Fibroblast of the aortic adventitia (primary cell): ENCODE data around the gene MAP4K4. TPM values are rescaled to one million over a fixed set of nuclear protein-coding genes. Genes with fewer than 3 reads are reported as not detected.

ENCODE experiments used
- DNase-seq: peaks from one replicate; pipeline ENCODE4 v3.0.0-alpha.2; 2010; ENCODE audit warnings: low read depth
- H3K4me3 ChIP-seq: 2 replicates; pipeline ENCODE4 v1.5.1; 2011; ENCODE audit warnings: low read depth, mild to moderate bottlenecking, control low read depth, low read length, moderate library complexity
- total RNA-seq: library from RNA; depleted of rRNA; stranded (reverse); fragments of >200 nt; gene quantifications from 2 replicates; pipeline ENCODE4 v1.2.3, GENCODE V29; 2012; ENCODE audit warnings: low replicate concordance
- TF ChIP-seq, protein P1 (sequence below): IDR thresholded peaks from 2 replicates; pipeline ENCODE4 v1.5.1; 2011; ENCODE audit warnings: mild to moderate bottlenecking, low read length, control low read depth, inconsistent platforms; ENCODE audit not compliant: insufficient read depth

MAP4K4 gene
- total RNA-seq, 1 donor: 208 TPM

DNA sequence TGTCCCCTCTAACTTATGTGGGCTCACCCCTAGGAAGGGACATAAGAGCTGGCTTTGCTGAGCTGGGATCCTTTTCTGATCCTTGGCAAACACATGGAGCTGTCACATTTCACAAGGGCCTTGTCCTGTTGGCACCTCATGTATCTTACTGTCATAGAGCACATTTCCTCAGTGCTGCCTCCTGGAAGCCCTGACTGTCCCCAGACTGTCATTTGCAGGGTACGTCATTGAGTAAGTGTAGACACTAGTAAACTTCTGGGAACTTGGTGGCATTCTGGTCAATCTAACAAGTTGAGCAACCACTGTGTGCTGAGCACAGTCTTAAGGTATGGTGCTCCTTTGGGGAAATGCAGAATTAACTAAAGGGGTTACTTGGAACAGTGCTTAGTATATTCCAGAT, 199.8 kb downstream of the MAP4K4 start:
- no peak for DNase-seq
- TF ChIP-seq, protein P1, sequence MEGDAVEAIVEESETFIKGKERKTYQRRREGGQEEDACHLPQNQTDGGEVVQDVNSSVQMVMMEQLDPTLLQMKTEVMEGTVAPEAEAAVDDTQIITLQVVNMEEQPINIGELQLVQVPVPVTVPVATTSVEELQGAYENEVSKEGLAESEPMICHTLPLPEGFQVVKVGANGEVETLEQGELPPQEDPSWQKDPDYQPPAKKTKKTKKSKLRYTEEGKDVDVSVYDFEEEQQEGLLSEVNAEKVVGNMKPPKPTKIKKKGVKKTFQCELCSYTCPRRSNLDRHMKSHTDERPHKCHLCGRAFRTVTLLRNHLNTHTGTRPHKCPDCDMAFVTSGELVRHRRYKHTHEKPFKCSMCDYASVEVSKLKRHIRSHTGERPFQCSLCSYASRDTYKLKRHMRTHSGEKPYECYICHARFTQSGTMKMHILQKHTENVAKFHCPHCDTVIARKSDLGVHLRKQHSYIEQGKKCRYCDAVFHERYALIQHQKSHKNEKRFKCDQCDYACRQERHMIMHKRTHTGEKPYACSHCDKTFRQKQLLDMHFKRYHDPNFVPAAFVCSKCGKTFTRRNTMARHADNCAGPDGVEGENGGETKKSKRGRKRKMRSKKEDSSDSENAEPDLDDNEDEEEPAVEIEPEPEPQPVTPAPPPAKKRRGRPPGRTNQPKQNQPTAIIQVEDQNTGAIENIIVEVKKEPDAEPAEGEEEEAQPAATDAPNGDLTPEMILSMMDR: no peak
- no peak overlapping the region for H3K4me3 ChIP-seq

DNA sequence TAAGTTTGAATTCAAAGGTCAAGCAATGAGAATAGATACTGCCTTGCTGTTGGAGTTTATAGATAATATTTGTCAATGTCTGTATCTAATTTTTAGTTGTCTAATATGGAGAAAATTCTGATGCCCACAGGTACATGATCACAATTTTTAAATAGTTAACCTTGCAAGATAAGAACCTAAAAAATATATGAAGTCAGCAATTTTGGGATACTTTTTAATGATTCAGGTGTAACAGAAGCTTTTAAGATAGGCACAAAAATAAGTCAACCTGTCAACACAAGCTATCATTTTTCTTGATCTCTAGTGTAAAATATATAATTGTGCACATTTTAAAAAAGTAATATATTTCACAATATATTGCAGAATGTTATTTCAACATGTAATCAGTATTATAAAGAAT, 201.8 kb downstream of the MAP4K4 start:
- TF ChIP-seq, protein P1: no peak
- H3K4me3 ChIP-seq: no peak overlapping the region
- DNase-seq: no peak

DNA sequence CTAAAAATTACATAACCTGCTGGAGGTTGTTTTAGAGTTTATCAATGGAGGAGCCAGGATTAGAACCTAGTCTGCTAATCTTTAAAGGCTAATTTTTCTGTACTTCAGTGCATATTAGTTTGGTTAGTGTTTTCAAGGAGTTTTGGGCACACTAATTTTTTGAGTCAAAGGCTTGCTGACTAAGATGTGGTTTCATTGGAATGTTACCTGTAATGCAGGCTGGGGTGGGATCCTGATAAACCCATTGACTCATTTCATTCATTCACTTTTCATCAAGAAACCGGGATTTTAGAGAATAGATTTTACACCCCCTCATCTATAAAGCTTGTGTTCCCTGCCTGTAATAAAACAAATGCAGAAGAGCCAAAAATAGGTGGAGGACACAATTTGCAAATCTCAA, 202.4 kb downstream of the MAP4K4 start:
- DNase-seq: no peak
- TF ChIP-seq, protein P1: no peak
- no peak overlapping the region for H3K4me3 ChIP-seq

DNA sequence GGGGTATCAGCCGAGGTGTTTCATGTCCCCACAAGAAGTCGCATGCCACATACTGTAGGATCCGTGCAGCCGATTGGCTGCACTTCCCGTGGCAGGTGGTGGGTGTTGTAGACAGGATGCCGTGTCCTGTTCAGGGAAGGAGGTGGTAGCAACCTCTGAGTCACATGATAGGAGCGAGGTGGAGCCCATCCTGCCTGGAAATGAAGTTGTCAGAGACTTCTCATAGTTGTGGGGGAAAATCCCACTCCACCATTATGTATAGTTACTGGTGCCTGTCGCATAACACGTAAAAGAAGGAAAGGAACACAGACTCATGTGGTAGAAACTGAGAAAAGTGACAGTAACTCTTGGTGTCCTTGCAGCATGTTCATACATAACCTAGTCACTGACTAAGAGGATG, 202.9 kb downstream of the MAP4K4 start:
- no peak overlapping the region for H3K4me3 ChIP-seq
- no peak for DNase-seq
- TF ChIP-seq, protein P1: no peak

DNA sequence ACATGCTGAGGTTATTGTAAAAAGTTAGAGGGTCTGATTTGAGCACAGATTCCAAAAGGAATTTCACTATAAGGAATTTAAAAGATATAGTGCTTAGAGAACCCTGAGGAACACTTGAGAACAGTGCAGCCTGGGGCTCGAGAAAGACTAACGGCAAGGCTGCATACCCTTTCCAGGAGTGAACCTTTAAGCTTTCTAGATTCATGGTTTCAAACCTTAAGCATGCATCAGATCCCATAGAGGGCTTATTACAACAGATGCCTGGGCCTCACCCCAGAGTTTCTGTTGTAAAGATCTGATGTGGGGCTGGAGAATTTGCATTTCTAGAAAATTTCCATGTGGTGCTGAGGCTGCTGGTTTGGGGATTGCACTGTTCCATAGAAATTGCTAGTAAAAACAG, 203.7 kb downstream of the MAP4K4 start:
- DNase-seq: no peak
- TF ChIP-seq, protein P1: no peak
- no peak overlapping the region for H3K4me3 ChIP-seq

DNA sequence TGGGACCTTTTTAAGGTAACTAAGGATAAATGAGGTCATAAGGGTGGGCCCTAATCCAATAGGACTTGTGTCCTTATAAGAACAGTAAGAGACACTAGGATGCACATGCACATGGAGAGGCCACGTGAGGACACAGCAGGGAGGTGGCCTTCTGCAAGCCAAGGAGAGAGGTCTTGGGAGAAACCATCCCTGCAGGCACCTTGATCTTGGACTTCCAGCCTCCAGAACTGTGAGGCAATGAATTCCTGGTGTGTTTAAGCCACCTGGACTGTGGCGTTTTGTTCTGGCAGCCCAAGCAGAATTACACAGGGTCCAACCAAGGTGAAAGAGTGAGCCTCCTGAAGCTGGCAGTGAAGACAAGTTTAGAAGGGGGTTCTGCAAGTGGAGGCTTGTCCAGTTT, 204.7 kb downstream of the MAP4K4 start:
- DNase-seq: no peak
- no peak overlapping the region for H3K4me3 ChIP-seq
- TF ChIP-seq, protein P1: no peak

DNA sequence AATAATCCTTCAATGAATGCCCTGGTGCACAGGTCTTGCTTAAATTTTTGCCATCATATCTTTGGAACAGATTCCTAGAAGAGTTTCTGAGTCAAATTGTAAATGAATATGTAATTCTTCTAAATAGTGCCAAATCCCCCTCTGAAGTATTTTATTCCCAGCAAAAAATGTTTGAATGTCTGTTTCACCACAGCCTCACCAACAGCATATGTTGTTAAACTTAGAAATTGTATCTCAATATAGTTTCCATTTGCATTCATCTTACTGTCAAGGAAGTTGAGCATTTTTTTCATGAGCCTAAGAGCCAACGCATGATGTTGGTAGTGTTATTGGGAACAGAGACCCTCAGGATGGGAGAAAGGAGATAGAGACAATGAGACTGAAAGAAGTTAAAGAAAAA, 207.4 kb downstream of the MAP4K4 start:
- no peak for DNase-seq
- TF ChIP-seq, protein P1: no peak
- no peak overlapping the region for H3K4me3 ChIP-seq
